Measurements from ENCODE around the gene ZSCAN30. TPM values are rescaled to one million over a fixed set of nuclear protein-coding genes. Genes with fewer than 3 reads are reported as not detected.
A peak's percentile ranks its signal among the peaks of the same experiment; 100 is the strongest.

The ZSCAN30 gene
- total RNA-seq, 2 experiments from 2014 or later, result 9.6 to 11.6 TPM

GRCh38 chr18:35247412-35248249 is 42.4 kb downstream of the ZSCAN30 start:
- intact Hi-C loops (cut with DNase I, micrococcal nuclease), result loop anchor here in 1 of 2 experiments (2.0 to 10.0 kb wide), 2 partner anchors 15 to 1577 kb away; partner anchors contain the start of genes KIAA1328 and TPGS2
- Histone ChIP-seq H3K4me3 (ENCODE audit: low read length) (no peak overlapping the region), H3K27ac (ENCODE audit: low read depth in 1 of 2, low read length in 2 of 2) (no peak overlapping the region), H3K4me1 (ENCODE audit: insufficient read depth, low read length) (peaks cover 1% of the 10 kb centered on the region), H3K27me3 (ENCODE audit: control insufficient read depth in 1 of 2, insufficient read depth in 2 of 2, low read length in 2 of 2) (no peaks in the 10 kb centered on the region), H3K9me3 (ENCODE audit: control insufficient read depth in 1 of 2, insufficient read depth in 1 of 2, low read length in 2 of 2) (peaks cover 0 to 2% of the 10 kb centered on the region in 2 experiments), H3K36me3 (ENCODE audit: insufficient read depth, low read length) (peaks cover 69% of the 10 kb centered on the region)
- Mint-ChIP-seq H3K27me3 (no peaks in the 10 kb centered on the region), H3K9me3 (no peaks in the 10 kb centered on the region), H3K4me1 (ENCODE audit: low read depth) (peaks cover 27% of the 10 kb centered on the region), H3K36me3 (ENCODE audit: low read depth) (peaks cover 94% of the 10 kb centered on the region), H3K4me3 (no peak overlapping the region), H3K27ac (no peak overlapping the region)
- ATAC-seq (ENCODE audit: poor library complexity) (no peak), DNase-seq (peak in 1 of 14 experiments; percentile 10)
- TF ChIP-seq CTCF (IDR thresholded peaks at IDR 0.05), result no peak
- ChIA-PET POLR2A (no interaction called here), CTCF (no interaction called here)

DNA sequence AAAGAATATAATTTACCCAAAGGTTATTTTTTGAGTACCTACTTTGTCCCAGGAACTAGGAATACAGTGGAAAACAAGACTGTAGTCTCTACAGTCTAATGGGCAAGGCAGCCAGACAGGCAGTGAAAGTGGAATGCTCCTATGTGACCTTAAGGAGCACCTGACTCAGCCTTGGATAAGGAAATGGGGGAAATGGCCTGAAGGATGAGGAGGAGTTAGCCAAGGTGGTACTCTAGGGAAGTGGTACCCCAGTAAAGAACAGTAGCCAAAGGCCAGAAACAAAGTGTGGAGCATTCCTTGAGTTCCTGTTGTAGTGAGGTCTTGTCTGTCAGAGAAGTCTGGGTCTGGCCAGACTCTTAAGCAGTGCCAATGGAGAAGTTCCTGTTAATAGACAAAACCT is 43.2 kb downstream of the ZSCAN30 start:
- no peak for TF ChIP-seq CTCF (IDR thresholded peaks at IDR 0.05)
- Histone ChIP-seq H3K9me3 (ENCODE audit: control insufficient read depth in 1 of 2, insufficient read depth in 1 of 2, low read length in 2 of 2) (no peaks in the 10 kb centered on the region), H3K27ac (ENCODE audit: low read depth in 1 of 2, low read length in 2 of 2) (no peak overlapping the region), H3K36me3 (ENCODE audit: insufficient read depth, low read length) (peaks cover 71% of the 10 kb centered on the region), H3K27me3 (ENCODE audit: control insufficient read depth in 1 of 2, insufficient read depth in 2 of 2, low read length in 2 of 2) (no peaks in the 10 kb centered on the region), H3K4me1 (ENCODE audit: insufficient read depth, low read length) (peaks cover 5% of the 10 kb centered on the region), H3K4me3 (ENCODE audit: low read length) (no peak overlapping the region)
- ChIA-PET POLR2A (no interaction called here), CTCF (no interaction called here)
- intact Hi-C loops (cut with DNase I, micrococcal nuclease), result loop anchor here in 1 of 2 experiments (2.0 to 10.0 kb wide), 2 partner anchors 16 to 1578 kb away; partner anchors contain the start of genes KIAA1328 and TPGS2
- DNase-seq (no peak), ATAC-seq (ENCODE audit: poor library complexity) (no peak)
- H3K4me3 Mint-ChIP-seq, result no peak overlapping the region
- H3K9me3 Mint-ChIP-seq, result no peaks in the 10 kb centered on the region
- no peak overlapping the region for H3K27ac Mint-ChIP-seq
- H3K27me3 Mint-ChIP-seq, result no peaks in the 10 kb centered on the region
- H3K4me1 Mint-ChIP-seq (ENCODE audit: low read depth), result peaks cover 35% of the 10 kb centered on the region
- peaks cover 93% of the 10 kb centered on the region for H3K36me3 Mint-ChIP-seq (ENCODE audit: low read depth)

DNA sequence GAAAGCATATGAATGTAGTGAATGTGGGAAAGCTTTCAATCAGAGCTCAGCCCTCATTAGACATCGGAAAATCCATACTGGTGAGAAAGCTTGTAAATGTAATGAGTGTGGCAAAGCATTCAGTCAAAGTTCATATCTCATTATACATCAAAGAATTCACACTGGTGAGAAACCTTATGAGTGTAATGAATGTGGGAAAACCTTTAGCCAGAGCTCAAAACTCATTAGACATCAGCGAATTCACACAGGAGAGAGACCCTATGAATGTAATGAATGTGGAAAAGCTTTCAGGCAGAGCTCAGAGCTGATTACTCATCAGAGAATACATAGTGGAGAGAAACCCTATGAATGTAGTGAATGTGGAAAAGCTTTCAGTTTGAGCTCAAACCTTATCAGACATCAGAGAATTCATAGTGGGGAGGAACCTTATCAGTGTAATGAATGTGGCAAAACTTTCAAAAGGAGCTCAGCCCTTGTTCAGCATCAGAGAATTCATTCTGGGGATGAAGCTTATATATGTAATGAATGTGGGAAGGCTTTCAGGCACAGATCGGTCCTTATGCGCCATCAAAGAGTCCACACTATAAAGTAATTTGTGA is 44.2 kb downstream of the ZSCAN30 start:
- Mint-ChIP-seq H3K4me3 (no peak overlapping the region), H3K27ac (no peak overlapping the region), H3K9me3 (no peaks in the 10 kb centered on the region), H3K27me3 (no peaks in the 10 kb centered on the region), H3K36me3 (ENCODE audit: low read depth) (peaks cover 90% of the 10 kb centered on the region), H3K4me1 (ENCODE audit: low read depth) (peaks cover 37% of the 10 kb centered on the region)
- intact Hi-C loops (cut with DNase I, micrococcal nuclease), result loop anchor here in 1 of 2 experiments (2.0 to 10.0 kb wide), 2 partner anchors 17 to 1579 kb away; partner anchors contain the start of genes KIAA1328 and TPGS2
- peaks cover 70% of the 10 kb centered on the region for H3K36me3 ChIP-seq (ENCODE audit: insufficient read depth, low read length)
- H3K27ac ChIP-seq (ENCODE audit: low read depth in 1 of 2, low read length in 2 of 2), result no peak overlapping the region
- TF ChIP-seq CTCF (IDR thresholded peaks at IDR 0.05), result no peak
- DNase-seq, result no peak
- no peaks in the 10 kb centered on the region for H3K27me3 ChIP-seq (ENCODE audit: control insufficient read depth in 1 of 2, insufficient read depth in 2 of 2, low read length in 2 of 2)
- POLR2A ChIA-PET, result interaction anchor here (1.6 to 1.9 kb wide), 2 partner anchors 21 to 98 kb away, joined by 4 to 7 read pairs; partner anchors contain the start of gene ZNF24
- peaks cover 5% of the 10 kb centered on the region for H3K4me1 ChIP-seq (ENCODE audit: insufficient read depth, low read length)
- CTCF ChIA-PET, result interaction anchor here (1.0 kb wide), 1 partner anchor 141 kb away, joined by 5 read pairs; no protein-coding TSS in a partner anchor
- H3K9me3 ChIP-seq (ENCODE audit: control insufficient read depth in 1 of 2, insufficient read depth in 1 of 2, low read length in 2 of 2), result no peaks in the 10 kb centered on the region
- ATAC-seq (ENCODE audit: poor library complexity), result no peak
- H3K4me3 ChIP-seq (ENCODE audit: low read length), result no peak overlapping the region

Data from CD4-positive, alpha-beta T cell (primary cell).